IPS-11a (cell line): Measurements from ENCODE around the gene RABGGTA.
A peak's percentile ranks its signal among the peaks of the same experiment; 100 is the strongest.
"Not testable (repeated sequence)": the region's sequence is repeated elsewhere in the genome, so short reads cannot be mapped to it uniquely, and the experiment has no call there.

Experiments
- H3K4me3 ChIP-seq: one replicate; pipeline ENCODE4 v1.5.1; 2013; ENCODE audit warnings: low read depth, low read length, control low read depth

Gene RABGGTA

DNA sequence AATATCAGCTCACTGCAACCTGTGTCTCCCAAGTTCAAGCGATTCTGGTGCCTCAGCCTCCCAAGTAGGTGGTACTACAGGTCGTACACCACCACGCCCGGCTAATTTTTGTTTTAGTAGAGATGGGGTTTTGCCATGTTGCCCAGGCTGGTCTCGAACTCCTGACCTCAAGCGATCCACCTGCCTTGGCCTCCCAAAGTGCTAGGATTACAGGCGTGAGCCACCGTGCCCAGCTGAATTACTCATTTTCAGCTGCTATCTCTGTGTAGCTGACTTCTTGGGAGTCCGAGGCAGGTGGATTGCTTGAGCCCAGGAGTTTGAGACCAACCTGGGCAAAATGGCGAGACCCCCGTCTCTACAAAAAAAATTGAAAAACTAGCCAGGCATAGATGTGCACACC is 26.0 kb downstream of the RABGGTA start:
- not testable (repeated sequence) for H3K4me3 ChIP-seq

DNA sequence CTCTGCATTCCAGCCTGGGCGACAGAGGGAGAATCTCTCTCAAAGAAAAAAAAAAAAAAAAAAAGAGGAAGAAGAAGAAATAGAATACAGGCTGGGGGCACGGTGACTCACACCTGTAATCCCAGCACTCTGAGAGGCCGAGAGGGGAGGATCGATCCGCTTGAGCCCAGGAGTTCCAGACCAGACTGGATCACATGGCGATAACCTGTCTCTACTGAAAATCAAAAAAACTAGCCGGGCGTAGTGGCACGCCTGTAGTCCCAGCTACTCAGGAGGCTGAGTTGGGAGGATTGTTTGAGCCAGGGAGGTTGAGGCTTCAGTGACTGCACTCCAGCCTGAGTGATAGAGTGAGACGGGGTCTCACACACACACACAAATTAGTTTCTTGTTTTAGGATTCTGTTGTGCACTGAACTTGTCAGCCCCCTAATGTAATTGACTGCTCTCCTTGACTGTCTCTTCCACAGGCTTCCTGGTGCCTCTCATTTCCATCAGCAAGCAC is 28.0 kb downstream of the RABGGTA start:
- H3K4me3 ChIP-seq: peak overlapping the region; percentile 0

DNA sequence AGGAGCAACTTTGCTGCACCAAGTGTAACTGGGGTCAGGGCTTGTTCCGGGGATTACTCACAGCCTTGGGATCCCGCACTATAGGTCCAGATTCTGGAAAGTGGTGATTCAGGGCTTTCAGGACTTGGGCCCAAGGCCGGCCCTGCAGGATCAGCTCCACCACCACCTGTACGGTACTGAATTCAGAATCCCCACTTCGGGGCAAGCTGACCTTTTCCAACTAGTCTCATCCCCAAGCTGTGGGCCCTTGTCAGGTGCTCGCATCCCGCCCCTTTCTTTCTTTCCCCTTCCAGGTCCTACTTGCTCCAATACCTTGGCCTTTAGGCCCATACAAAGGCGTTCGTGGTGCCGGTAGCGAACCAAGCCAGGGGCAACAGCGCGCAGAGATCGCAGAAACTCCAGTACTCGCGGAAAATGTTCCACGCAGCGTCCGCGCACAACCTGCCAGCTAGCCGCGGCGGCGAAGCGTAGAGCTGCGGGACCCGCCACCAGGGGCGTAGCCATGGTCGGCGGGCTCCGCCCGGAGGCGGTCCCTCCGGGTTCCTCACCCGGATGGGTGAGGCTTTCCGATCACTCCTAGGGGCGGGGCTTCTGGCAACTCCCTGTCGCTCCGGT is 29.5 kb downstream of the RABGGTA start:
- peak overlapping the region; percentile 89 for H3K4me3 ChIP-seq

- no peak overlapping the region for H3K4me3 ChIP-seq
Observed at GRCh38 chr14:24240110-24240918, 31.1 kb downstream of the RABGGTA start.

DNA sequence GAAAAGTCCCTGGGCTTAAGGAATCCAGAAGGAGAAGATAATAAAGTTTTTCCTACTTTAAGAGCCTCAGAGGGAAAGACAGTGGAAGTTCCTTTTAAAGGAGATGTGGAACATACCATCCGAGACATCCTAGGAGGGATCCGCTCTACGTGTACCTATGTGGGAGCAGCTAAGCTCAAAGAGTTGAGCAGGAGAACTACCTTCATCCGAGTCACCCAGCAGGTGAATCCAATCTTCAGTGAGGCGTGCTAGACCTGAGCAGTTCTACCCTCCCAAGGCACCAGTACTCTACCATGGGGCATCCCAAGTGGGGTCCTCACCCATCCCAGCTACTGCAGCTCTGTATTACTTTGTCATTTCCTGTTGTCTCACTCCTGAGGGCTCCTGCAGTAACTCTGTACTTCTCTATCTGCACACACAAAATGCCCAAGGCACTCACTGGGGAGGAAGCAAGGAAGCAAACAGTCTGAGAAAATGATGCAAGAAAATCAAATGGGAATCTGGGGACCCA is 32.8 kb downstream of the RABGGTA start:
- no peak overlapping the region for H3K4me3 ChIP-seq

DNA sequence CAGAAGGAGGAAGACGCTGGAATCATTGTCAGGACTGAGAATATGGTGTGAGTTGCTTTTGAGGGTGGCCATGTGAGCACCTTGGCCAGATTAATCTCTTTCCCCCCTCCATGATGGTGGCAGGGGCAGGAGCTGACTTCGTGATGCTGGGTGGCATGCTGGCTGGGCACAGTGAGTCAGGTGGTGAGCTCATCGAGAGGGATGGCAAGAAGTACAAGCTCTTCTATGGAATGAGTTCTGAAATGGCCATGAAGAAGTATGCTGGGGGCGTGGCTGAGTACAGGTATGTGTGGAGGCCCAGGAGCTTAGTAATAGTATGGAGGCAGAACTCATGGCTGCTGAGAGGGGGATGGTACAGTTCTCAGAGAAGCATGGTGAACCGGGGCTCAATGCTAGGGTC is 33.3 kb downstream of the RABGGTA start:
- no peak overlapping the region for H3K4me3 ChIP-seq

DNA sequence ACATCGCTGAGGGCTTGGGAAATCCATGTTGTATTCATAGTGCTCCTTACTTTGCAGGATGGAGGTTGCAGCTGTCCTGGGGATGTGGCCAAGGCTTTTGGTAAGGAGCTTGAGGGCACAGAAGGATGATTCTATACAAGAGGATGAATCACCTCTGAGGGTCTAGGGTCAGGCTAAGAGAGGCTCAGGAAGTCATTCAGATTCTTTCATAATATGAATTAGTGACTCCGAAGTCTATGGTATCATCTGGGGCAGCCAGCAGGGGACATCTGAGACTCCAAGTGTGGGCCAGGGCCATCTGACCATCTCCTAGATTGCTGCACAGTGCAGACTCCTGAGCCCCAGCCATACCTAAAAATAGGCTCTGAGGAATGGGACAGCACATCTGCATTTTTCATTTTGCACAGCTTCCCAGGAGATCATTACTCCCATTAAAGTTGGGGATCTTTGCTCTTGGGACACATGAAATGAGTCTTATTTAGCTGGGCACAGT is 33.9 kb downstream of the RABGGTA start:
- H3K4me3 ChIP-seq: no peak overlapping the region

DNA sequence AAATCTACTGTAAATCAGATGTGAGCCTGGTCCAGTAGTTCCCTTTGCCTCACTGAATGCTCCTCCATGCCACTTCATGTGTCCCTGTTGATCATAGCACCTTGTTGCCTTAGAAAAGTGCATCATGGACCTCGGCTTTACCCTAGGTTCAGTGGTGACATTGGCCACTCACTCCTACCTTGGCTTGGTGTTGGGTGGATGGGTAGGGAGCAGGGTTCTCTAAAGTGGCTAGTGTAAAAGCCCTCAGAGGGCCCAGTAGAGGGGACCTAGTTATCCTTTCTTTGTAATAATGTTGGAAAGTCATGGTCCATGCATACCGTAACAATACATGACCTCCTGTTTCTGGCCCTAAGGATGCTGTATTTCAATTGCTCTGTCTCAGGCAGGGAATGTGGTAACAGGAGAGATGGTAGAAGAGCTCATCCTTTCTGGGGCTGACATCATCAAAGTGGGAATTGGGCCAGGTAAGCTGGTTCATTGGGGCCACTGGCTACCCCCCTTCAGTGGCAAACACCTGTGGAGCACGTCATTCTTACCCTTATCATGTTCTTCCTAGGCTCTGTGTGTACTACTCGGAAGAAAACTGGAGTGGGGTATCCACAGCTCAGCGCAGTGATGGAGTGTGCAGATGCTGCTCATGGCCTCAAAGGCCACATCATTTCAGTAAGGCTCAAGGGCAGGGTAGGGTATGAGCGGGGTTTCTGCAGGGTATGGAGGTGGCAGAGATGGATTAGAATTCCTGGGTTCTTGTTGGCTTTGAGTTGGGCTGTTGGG is 34.5 kb downstream of the RABGGTA start:
- no peak overlapping the region for H3K4me3 ChIP-seq

- no peak overlapping the region for H3K4me3 ChIP-seq
Observed at GRCh38 chr14:24235804-24236688, 35.4 kb downstream of the RABGGTA start.

GRCh38 chr14:24234095-24235005 is 37.0 kb downstream of the RABGGTA start:
- H3K4me3 ChIP-seq: no peak overlapping the region

DNA sequence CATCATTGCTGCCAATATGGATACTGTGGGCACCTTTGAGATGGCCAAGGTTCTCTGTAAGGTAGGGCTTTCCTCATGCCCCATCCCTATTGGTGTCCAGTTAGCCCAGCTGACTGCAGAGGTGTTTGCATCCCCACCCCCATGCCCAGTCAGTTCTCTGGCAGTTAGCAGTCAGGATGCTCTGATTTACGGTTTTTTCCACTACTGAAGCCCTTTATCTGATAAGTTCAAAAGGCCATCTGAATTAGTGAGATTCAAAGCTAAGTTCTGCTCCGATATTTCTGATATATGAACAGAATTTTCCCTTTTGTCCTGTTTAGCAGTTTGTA is 37.9 kb downstream of the RABGGTA start:
- peak overlapping the region; percentile 97 for H3K4me3 ChIP-seq

- peak within 1 kb of the TSS; percentile 97 for H3K4me3 ChIP-seq
Observed at GRCh38 chr14:24232645-24233537, 38.5 kb downstream of the RABGGTA start, which contains the start of gene GMPR2. TSS of gene GMPR2 (plus strand) at chr14:24232929. CDS start at chr14:24233254, 325 bp downstream.

- peak within 1 kb of the TSS; percentile 97 for H3K4me3 ChIP-seq
Observed at GRCh38 chr14:24232121-24232644, 39.2 kb downstream of the RABGGTA start, which contains the start of gene NEDD8. TSS of gene NEDD8 (minus strand) at chr14:24232367. CDS start at chr14:24232267, 100 bp downstream.

DNA sequence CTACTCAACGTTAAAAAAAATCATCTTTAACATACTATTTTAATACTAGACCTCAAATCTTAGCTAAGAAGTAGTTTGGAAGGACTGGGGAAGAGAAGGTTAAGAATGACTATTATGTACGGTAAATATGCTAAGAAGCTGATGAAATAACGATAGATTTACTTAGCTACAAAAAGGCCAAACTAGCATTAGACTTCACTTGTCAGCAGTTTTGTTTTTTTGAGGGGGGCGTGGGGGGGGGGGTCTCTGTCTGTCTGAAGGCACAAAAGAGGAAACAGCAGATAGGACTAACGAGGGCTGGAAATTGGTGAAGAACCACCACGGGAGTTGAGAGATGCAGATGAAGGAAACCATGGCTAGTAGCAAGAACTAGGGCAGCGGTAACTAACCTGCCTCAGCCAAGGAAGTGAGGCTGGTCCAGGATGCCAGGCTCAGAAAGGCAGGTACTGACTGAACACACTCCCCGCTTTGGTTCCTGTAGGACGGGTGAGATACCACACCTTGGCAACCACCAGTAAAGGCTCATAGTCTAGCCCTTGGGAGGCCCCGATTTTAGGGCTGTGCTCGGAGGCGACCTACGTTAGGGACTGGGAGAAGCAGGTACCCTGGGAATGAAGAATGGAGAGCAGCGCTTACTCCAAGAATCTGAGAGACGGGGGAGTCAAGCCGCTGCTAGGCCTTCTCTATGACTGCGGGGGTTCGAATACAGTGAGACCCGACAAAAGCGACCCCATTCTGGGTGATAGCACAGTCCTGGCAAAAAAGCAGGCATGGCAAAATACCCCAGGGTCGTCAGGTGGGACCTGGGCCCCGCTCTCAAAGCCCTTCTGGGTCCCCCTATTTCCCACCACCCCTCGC is 39.9 kb downstream of the RABGGTA start:
- H3K4me3 ChIP-seq: peak overlapping the region; percentile 97

GRCh38 chr14:24228902-24229301 is 42.5 kb downstream of the RABGGTA start:
- no peak overlapping the region for H3K4me3 ChIP-seq

DNA sequence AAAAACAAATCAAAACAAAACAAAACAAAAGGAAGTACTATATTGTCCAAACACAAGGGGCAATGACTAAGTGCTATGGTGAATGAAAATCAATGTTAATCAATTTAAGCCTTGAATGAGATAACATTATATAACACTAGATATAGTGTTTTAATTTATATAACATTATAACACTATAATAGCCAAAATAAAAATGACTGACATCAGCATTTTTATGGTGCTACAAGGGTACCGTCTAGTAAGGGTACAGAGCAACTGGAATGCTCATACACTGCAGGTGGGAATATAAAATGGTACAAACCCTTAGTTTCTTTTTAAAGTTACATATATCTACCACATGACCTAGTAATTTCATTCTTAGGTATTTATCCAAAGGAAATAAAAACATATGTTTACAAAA is 44.9 kb downstream of the RABGGTA start:
- no peak overlapping the region for H3K4me3 ChIP-seq

DNA sequence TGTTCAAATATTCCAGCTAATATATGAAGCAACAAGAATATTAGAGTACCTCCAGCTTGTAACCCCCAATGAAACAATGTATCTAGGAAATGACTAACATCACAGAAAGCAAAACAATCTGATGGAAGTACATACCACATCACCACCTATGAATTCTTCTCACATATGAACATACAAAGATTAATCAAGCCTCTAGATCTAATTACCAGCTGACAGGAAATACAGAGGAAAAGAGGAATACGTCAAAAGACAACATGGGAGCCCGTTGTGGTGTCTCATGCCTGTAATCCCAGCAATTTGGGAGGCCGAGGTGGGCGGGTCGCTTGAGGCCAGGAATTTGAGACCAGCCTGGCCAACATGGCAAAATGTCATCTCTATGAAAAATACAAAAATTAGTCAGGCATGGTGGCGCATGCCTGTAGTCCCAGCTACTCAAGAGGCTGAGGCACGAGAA is 46.8 kb downstream of the RABGGTA start:
- no peak overlapping the region for H3K4me3 ChIP-seq
